SK-N-SH (cell line): Measurements from ENCODE around the gene ABAT.

Experiments used
- ELF1 ChIP-seq: IDR thresholded peaks from 2 replicates; pipeline ENCODE4 v1.4.0; 2012
- EP300 ChIP-seq, 2 experiments: IDR thresholded peaks; 2 replicates each; pipeline versions ENCODE4 v1.4.0 to v1.6.1; 2012; ENCODE audit warnings: borderline replicate concordance in 1 of 2, low read depth in 1 of 2, low read length in 1 of 2
- EZH2phosphoT487 ChIP-seq: fragments of 200-600 bp; sonication (generic); IDR thresholded peaks from 2 replicates; pipeline ENCODE4 v1.6.1; 2017; ENCODE audit warnings: low read depth, mixed run types, mild to moderate bottlenecking, antibody characterized with exemption, moderate library complexity, borderline replicate concordance
- FOXM1 ChIP-seq: IDR thresholded peaks from 2 replicates; pipeline ENCODE4 v1.4.0; 2012; ENCODE audit warnings: low read depth, mild to moderate bottlenecking
- GABPA ChIP-seq: IDR thresholded peaks from 2 replicates; pipeline ENCODE4 v1.4.0; 2012; ENCODE audit warnings: low read depth, mild to moderate bottlenecking
- MEF2A ChIP-seq: IDR thresholded peaks from 2 replicates; pipeline ENCODE4 v1.4.0; 2012; ENCODE audit warnings: low read depth, borderline replicate concordance
- POLR2AphosphoS5 ChIP-seq: IDR thresholded peaks from 2 replicates; pipeline ENCODE4 v1.6.1; 2012; ENCODE audit warnings: low read depth, low read length
- TAF1 ChIP-seq: IDR thresholded peaks from 2 replicates; pipeline ENCODE4 v1.6.1; 2012; ENCODE audit warnings: low read depth, mild to moderate bottlenecking, low read length, moderate library complexity, borderline replicate concordance
- TCF12 ChIP-seq: IDR thresholded peaks from 2 replicates; pipeline ENCODE4 v1.4.0; 2012
- TEAD4 ChIP-seq: IDR thresholded peaks from 2 replicates; pipeline ENCODE4 v1.4.0; 2012; ENCODE audit warnings: mild to moderate bottlenecking, borderline replicate concordance; ENCODE audit not compliant: insufficient read depth
- TF ChIP-seq, protein P1 (sequence below): fragments of 200-600 bp; sonication (generic); IDR thresholded peaks from 2 replicates; pipeline ENCODE4 v1.6.1; 2017; ENCODE audit warnings: antibody characterized with exemption, mild to moderate bottlenecking, moderate library complexity
- TF ChIP-seq, protein P2 (sequence below): IDR thresholded peaks from 2 replicates; pipeline ENCODE4 v1.4.0; 2012; ENCODE audit warnings: low read depth, borderline replicate concordance
- TF ChIP-seq, protein P3 (sequence below): IDR thresholded peaks from 2 replicates; pipeline ENCODE4 v1.4.0; 2012; ENCODE audit warnings: low read depth

DNA sequence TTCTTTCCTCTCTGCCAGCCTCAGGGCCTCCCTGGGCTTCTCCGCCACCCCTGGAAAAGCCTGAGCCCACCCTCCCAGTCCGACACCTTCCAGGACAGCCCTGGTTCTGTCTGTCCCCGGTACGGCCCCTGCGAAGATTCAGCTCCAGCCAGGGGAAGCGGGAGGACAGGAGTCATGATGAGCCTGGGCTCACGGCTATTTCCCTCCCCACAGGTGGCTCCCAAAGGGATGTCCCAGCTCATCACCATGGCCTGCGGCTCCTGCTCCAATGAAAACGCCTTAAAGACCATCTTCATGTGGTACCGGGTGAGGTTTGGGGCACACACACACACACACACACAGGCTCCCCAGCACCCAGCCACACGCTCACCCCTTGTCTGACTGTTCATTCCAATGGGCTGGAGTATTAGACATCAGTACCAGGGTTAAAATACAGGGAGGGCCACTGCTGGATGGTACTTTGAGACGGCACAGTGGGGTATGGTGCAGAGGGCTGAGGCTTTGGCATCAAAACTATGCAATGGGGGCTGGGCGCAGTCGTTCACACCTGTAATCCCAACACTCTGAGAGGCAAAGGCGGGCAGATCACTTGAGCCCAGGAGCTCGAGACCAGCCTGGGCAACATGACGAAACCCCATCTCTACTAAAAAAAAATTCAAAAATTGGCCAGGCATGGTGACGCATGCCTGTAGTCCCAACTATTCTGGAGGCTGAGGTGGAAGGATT is 90.3 kb downstream of the ABAT start:
- TF ChIP-seq, protein P1, sequence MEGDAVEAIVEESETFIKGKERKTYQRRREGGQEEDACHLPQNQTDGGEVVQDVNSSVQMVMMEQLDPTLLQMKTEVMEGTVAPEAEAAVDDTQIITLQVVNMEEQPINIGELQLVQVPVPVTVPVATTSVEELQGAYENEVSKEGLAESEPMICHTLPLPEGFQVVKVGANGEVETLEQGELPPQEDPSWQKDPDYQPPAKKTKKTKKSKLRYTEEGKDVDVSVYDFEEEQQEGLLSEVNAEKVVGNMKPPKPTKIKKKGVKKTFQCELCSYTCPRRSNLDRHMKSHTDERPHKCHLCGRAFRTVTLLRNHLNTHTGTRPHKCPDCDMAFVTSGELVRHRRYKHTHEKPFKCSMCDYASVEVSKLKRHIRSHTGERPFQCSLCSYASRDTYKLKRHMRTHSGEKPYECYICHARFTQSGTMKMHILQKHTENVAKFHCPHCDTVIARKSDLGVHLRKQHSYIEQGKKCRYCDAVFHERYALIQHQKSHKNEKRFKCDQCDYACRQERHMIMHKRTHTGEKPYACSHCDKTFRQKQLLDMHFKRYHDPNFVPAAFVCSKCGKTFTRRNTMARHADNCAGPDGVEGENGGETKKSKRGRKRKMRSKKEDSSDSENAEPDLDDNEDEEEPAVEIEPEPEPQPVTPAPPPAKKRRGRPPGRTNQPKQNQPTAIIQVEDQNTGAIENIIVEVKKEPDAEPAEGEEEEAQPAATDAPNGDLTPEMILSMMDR: no peak
- TF ChIP-seq TEAD4 (no peak), FOXM1 (no peak), GABPA (no peak), EP300 (IDR thresholded peaks at IDR 0.05; ENCODE audit: borderline replicate concordance in 1 of 2, low read depth in 1 of 2, low read length in 1 of 2) (no peak), POLR2AphosphoS5 (no peak), EZH2phosphoT487 (no peak), ELF1 (no peak), TCF12 (no peak), TAF1 (no peak), MEF2A (no peak)
- TF ChIP-seq, protein P2, sequence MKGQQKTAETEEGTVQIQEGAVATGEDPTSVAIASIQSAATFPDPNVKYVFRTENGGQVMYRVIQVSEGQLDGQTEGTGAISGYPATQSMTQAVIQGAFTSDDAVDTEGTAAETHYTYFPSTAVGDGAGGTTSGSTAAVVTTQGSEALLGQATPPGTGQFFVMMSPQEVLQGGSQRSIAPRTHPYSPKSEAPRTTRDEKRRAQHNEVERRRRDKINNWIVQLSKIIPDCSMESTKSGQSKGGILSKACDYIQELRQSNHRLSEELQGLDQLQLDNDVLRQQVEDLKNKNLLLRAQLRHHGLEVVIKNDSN: no peak
- TF ChIP-seq, protein P3, sequence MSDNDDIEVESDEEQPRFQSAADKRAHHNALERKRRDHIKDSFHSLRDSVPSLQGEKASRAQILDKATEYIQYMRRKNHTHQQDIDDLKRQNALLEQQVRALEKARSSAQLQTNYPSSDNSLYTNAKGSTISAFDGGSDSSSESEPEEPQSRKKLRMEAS: no peak
